ENCODE measurements around the gene LIFR. TPM values are rescaled to one million over a fixed set of nuclear protein-coding genes. Genes with fewer than 3 reads are reported as not detected.
A peak's percentile ranks its signal among the peaks of the same experiment; 100 is the strongest.

LIFR gene
- total and polyA plus RNA-seq, 2 donors (not counting 1 experiment from before 2014, with no cell fraction given) = 43.6 to 65.1 TPM

DNA sequence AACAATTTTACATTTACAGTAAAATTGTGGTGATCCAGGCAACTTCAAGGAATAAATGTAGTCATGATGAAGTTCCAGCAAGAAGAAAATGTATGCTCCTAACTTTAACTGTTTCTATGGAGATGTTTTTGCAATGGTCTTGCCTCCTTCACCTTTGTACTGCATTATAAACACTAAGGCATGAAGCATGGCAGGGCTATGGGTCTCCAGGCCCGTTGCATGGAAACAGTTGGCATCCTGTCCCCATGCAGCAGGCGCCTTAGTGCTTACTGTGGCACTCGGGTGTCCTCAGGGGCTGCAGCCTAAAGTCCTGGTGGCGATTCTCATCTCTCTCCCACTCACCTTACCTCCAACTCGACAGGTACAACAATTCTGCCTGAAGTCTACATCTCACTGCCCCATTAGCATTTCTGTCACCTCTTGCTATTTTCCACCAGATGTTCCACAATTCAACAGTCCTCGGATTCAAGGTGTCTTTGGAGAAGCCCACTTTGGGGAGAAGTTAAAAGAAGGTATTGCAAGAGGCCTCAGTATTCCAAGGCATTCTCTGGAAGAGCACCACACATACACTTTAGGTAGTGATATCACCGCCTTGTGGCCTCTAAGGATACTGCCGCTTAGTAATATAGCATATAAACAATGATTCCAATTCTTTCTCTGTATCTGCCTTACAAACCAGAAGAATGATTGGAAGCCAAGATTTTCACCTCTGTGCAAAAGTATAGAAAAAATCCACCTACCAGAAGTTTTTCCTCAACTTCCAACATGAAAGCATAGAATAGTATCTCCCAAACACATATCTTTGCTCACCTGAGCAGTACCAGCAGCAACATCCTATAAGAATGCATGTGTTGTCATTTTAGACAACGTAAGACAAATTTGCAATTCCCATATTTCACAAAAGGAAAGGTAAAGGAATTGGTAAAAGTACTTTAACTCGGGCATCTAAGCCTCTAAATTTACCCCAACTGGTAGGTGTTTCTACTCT lies 5.1 kb downstream of the LIFR start:
- Histone ChIP-seq H3K4me1 (ENCODE audit: control insufficient read depth, extremely low read depth, insufficient read depth, low read length) (peaks cover 12% of the 10 kb centered on the region), H3K9me3 (ENCODE audit: control insufficient read depth, insufficient read depth, low read depth, low read length) (no peaks in the 10 kb centered on the region), H3K79me2 (ENCODE audit: control insufficient read depth, insufficient read depth, low read length) (peaks cover 73% of the 10 kb centered on the region), H4K20me1 (ENCODE audit: control insufficient read depth, extremely low read depth, insufficient read depth, low read length) (no peaks in the 10 kb centered on the region), H2AFZ (ENCODE audit: low read length) (no peak overlapping the region), H3K4me3 (replicated peaks in 1 of 4; ENCODE audit: control extremely low read depth in 1 of 4, insufficient read depth in 1 of 4, low read depth in 3 of 4, low read length in 4 of 4) (peak overlapping the region in 1 of 4 experiments; percentile 3), H3K36me3 (ENCODE audit: control insufficient read depth, insufficient read depth, low read length) (no peaks in the 10 kb centered on the region), H3K4me2 (ENCODE audit: extremely low read depth, insufficient read depth, low read length) (peak overlapping the region; percentile 33), H3K27me3 (ENCODE audit: control insufficient read depth, insufficient read depth, low read length) (no peaks in the 10 kb centered on the region), H3K9ac (ENCODE audit: insufficient read depth, low read length) (no peak overlapping the region), H3K27ac (ENCODE audit: insufficient read depth, low read length) (no peak overlapping the region)
- TF ChIP-seq EZH2 (IDR thresholded peaks at IDR 0.05; ENCODE audit: low read length, missing control alignments) = no peak
- TF ChIP-seq, protein P1, sequence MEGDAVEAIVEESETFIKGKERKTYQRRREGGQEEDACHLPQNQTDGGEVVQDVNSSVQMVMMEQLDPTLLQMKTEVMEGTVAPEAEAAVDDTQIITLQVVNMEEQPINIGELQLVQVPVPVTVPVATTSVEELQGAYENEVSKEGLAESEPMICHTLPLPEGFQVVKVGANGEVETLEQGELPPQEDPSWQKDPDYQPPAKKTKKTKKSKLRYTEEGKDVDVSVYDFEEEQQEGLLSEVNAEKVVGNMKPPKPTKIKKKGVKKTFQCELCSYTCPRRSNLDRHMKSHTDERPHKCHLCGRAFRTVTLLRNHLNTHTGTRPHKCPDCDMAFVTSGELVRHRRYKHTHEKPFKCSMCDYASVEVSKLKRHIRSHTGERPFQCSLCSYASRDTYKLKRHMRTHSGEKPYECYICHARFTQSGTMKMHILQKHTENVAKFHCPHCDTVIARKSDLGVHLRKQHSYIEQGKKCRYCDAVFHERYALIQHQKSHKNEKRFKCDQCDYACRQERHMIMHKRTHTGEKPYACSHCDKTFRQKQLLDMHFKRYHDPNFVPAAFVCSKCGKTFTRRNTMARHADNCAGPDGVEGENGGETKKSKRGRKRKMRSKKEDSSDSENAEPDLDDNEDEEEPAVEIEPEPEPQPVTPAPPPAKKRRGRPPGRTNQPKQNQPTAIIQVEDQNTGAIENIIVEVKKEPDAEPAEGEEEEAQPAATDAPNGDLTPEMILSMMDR (conservative IDR thresholded peaks at IDR 0.05 in 1 of 2, IDR thresholded peaks at IDR 0.05 in 1 of 2; ENCODE audit: low read depth in 1 of 2, low read length in 2 of 2) = peak; percentile 57 to 78
- peak; percentile 60 to 75 for DNase-seq (ENCODE audit: low read depth in 2 of 2)

DNA sequence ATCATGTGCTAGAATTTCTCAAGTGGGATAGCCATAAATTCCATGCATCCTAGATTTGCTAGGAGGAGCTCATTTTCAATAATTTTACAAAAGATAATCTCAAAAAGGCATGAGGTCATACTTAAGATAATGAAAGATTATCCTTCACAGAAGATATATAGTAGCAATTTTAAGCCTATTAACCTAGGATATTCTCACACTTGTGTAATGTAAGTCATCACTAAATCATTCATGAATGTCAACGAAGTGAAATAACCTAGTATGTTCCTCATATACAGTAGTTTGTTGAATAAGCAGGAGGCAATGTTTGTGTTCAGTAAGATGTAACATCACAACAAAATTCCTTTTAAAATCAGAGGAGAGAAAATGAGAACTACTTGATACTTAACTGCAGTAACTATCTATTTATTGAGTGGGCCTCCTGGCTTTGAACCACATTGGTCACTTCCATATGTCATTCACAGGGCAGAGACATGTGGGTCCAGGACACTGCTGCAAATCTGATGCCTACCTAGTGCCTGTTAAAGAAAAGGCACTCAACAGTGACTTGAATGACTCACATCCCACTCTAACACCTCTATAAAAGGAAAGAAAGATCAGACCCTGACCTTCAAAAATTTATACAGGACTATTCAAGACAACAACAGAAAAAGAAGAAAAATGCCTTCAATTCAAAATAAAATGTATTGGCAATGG lies 8.2 kb downstream of the LIFR start:
- H3K27ac ChIP-seq (ENCODE audit: insufficient read depth, low read length) = no peak overlapping the region
- no peak overlapping the region for H2AFZ ChIP-seq (ENCODE audit: low read length)
- H3K9ac ChIP-seq (ENCODE audit: insufficient read depth, low read length) = no peak overlapping the region
- no peak for TF ChIP-seq EZH2 (IDR thresholded peaks at IDR 0.05; ENCODE audit: low read length, missing control alignments)
- TF ChIP-seq, protein P1 (conservative IDR thresholded peaks at IDR 0.05 in 1 of 2, IDR thresholded peaks at IDR 0.05 in 1 of 2; ENCODE audit: low read depth in 1 of 2, low read length in 2 of 2) = no peak
- H3K79me2 ChIP-seq (ENCODE audit: control insufficient read depth, insufficient read depth, low read length) = peaks cover 68% of the 10 kb centered on the region
- no peaks in the 10 kb centered on the region for H3K27me3 ChIP-seq (ENCODE audit: control insufficient read depth, insufficient read depth, low read length)
- H3K4me2 ChIP-seq (ENCODE audit: extremely low read depth, insufficient read depth, low read length) = peak overlapping the region; percentile 4
- no peaks in the 10 kb centered on the region for H4K20me1 ChIP-seq (ENCODE audit: control insufficient read depth, extremely low read depth, insufficient read depth, low read length)
- no peaks in the 10 kb centered on the region for H3K9me3 ChIP-seq (ENCODE audit: control insufficient read depth, insufficient read depth, low read depth, low read length)
- no peaks in the 10 kb centered on the region for H3K36me3 ChIP-seq (ENCODE audit: control insufficient read depth, insufficient read depth, low read length)
- no peak for DNase-seq (ENCODE audit: low read depth in 2 of 2)
- H3K4me3 ChIP-seq (replicated peaks in 1 of 4; ENCODE audit: control extremely low read depth in 1 of 4, insufficient read depth in 1 of 4, low read depth in 3 of 4, low read length in 4 of 4) = no peak overlapping the region
- peaks cover 12% of the 10 kb centered on the region for H3K4me1 ChIP-seq (ENCODE audit: control insufficient read depth, extremely low read depth, insufficient read depth, low read length)

DNA sequence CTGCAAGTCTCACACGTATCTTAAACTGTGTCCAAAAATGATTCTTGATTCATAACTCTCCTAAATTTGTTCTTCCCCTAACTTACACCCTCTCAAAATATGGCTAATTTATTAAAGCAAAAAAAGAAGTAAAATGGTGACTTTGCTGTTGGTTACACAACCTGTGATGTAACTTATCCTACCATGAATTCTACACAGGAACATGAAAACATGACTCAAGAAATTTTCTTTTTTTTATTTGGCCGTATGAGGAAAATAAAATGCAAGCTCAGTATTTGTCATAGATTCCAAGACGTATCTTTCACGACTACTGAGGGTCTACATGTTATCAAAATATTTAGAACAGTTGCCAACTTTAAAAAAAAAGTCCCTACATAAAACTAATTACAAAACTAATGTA lies 9.2 kb downstream of the LIFR start:
- H3K27ac ChIP-seq (ENCODE audit: insufficient read depth, low read length) = no peak overlapping the region
- no peak overlapping the region for H2AFZ ChIP-seq (ENCODE audit: low read length)
- no peaks in the 10 kb centered on the region for H3K9me3 ChIP-seq (ENCODE audit: control insufficient read depth, insufficient read depth, low read depth, low read length)
- no peaks in the 10 kb centered on the region for H4K20me1 ChIP-seq (ENCODE audit: control insufficient read depth, extremely low read depth, insufficient read depth, low read length)
- H3K4me3 ChIP-seq (replicated peaks in 1 of 4; ENCODE audit: control extremely low read depth in 1 of 4, insufficient read depth in 1 of 4, low read depth in 3 of 4, low read length in 4 of 4) = no peak overlapping the region
- no peak overlapping the region for H3K9ac ChIP-seq (ENCODE audit: insufficient read depth, low read length)
- H3K36me3 ChIP-seq (ENCODE audit: control insufficient read depth, insufficient read depth, low read length) = no peaks in the 10 kb centered on the region
- peaks cover 69% of the 10 kb centered on the region for H3K79me2 ChIP-seq (ENCODE audit: control insufficient read depth, insufficient read depth, low read length)
- H3K4me2 ChIP-seq (ENCODE audit: extremely low read depth, insufficient read depth, low read length) = no peak overlapping the region
- H3K4me1 ChIP-seq (ENCODE audit: control insufficient read depth, extremely low read depth, insufficient read depth, low read length) = peaks cover 12% of the 10 kb centered on the region
- no peaks in the 10 kb centered on the region for H3K27me3 ChIP-seq (ENCODE audit: control insufficient read depth, insufficient read depth, low read length)
- DNase-seq (ENCODE audit: low read depth in 2 of 2) = peak in 1 of 2 donors; percentile 34
- TF ChIP-seq EZH2 (IDR thresholded peaks at IDR 0.05; ENCODE audit: low read length, missing control alignments) = no peak
- TF ChIP-seq, protein P1 (conservative IDR thresholded peaks at IDR 0.05 in 1 of 2, IDR thresholded peaks at IDR 0.05 in 1 of 2; ENCODE audit: low read depth in 1 of 2, low read length in 2 of 2) = no peak
